IPS-18a (cell line): ENCODE measurements around the gene ZNF593OS.

Experiments used
- H3K27ac ChIP-seq: one replicate; pipeline ENCODE4 v1.5.1; 2013; ENCODE audit warnings: low read length
- H3K27me3 ChIP-seq: one replicate; pipeline ENCODE4 v1.6.1; 2013; ENCODE audit warnings: mild to moderate bottlenecking, low read length; ENCODE audit not compliant: control insufficient read depth, insufficient read depth
- H3K36me3 ChIP-seq: one replicate; pipeline ENCODE4 v1.6.1; 2013; ENCODE audit warnings: low read depth, low read length; ENCODE audit not compliant: control insufficient read depth
- H3K4me1 ChIP-seq: one replicate; pipeline ENCODE4 v1.6.1; 2013; ENCODE audit warnings: low read depth, low read length; ENCODE audit not compliant: control insufficient read depth
- H3K4me3 ChIP-seq: one replicate; pipeline ENCODE4 v1.5.1; 2013; ENCODE audit warnings: low read length
- H3K9ac ChIP-seq: one replicate; pipeline ENCODE4 v1.6.1; 2013; ENCODE audit warnings: mild to moderate bottlenecking, low read length, moderate library complexity
- H3K9me3 ChIP-seq: one replicate; pipeline ENCODE4 v1.6.1; 2013; ENCODE audit warnings: low read depth, low read length; ENCODE audit not compliant: control insufficient read depth

Gene ZNF593OS

GRCh38 chr1:26181586-26182382, 10.2 kb upstream of the ZNF593OS start:
- Histone ChIP-seq H3K36me3 (no peaks in the 10 kb centered on the region), H3K27me3 (no peaks in the 10 kb centered on the region), H3K4me3 (no peak overlapping the region), H3K9me3 (no peaks in the 10 kb centered on the region), H3K9ac (no peak overlapping the region), H3K27ac (no peak overlapping the region), H3K4me1 (no peaks in the 10 kb centered on the region)

- Histone ChIP-seq H3K4me1 (no peaks in the 10 kb centered on the region), H3K9ac (no peak overlapping the region), H3K27me3 (no peaks in the 10 kb centered on the region), H3K4me3 (no peak overlapping the region), H3K27ac (no peak overlapping the region), H3K9me3 (no peaks in the 10 kb centered on the region), H3K36me3 (no peaks in the 10 kb centered on the region)
Observed at GRCh38 chr1:26180010-26180506, 8.4 kb upstream of the ZNF593OS start.

GRCh38 chr1:26177182-26177684, 5.6 kb upstream of the ZNF593OS start, which contains the start of gene CNKSR1:
TSS of gene CNKSR1 (plus strand) at chr1:26177491. CDS start at chr1:26177548, 57 bp downstream.
- Histone ChIP-seq H3K4me3 (peak within 1 kb of the TSS; percentile 42), H3K27ac (no peak within 1 kb of the TSS), H3K9me3 (no peaks in the 10 kb centered on the region), H3K27me3 (no peaks in the 10 kb centered on the region), H3K4me1 (no peaks in the 10 kb centered on the region), H3K36me3 (no peaks in the 10 kb centered on the region), H3K9ac (no peak within 1 kb of the TSS)

- H3K4me1 ChIP-seq: peaks cover 2% of the 10 kb centered on the region
- H3K36me3 ChIP-seq: no peaks in the 10 kb centered on the region
- H3K27ac ChIP-seq: no peak overlapping the region
- no peaks in the 10 kb centered on the region for H3K27me3 ChIP-seq
- H3K4me3 ChIP-seq: no peak overlapping the region
- H3K9ac ChIP-seq: no peak overlapping the region
- no peaks in the 10 kb centered on the region for H3K9me3 ChIP-seq
Observed at GRCh38 chr1:26175346-26175745, 3.7 kb upstream of the ZNF593OS start.

GRCh38 chr1:26170472-26170821, 1.2 kb downstream of the ZNF593OS start:
- H3K4me3 ChIP-seq: peak overlapping the region; percentile 79
- no peaks in the 10 kb centered on the region for H3K36me3 ChIP-seq
- peaks cover 11% of the 10 kb centered on the region for H3K4me1 ChIP-seq
- H3K9ac ChIP-seq: peak overlapping the region; percentile 76
- no peaks in the 10 kb centered on the region for H3K9me3 ChIP-seq
- peaks cover 13% of the 10 kb centered on the region for H3K27me3 ChIP-seq
- H3K27ac ChIP-seq: no peak overlapping the region

GRCh38 chr1:26169669-26170471, 1.8 kb downstream of the ZNF593OS start, which contains the start of gene ZNF593:
TSS of gene ZNF593 (plus strand) at chr1:26169908. CDS start at chr1:26169984, 76 bp downstream.
- Histone ChIP-seq H3K27ac (peak within 1 kb of the TSS; percentile 30), H3K36me3 (no peaks in the 10 kb centered on the region), H3K4me1 (peaks cover 16% of the 10 kb centered on the region), H3K9me3 (no peaks in the 10 kb centered on the region), H3K4me3 (peak within 1 kb of the TSS; percentile 79), H3K27me3 (peaks cover 19% of the 10 kb centered on the region), H3K9ac (peak within 1 kb of the TSS; percentile 76)

- peak overlapping the region; percentile 20 for H3K9ac ChIP-seq
- peak overlapping the region; percentile 79 for H3K4me3 ChIP-seq
- H3K9me3 ChIP-seq: no peaks in the 10 kb centered on the region
- no peaks in the 10 kb centered on the region for H3K36me3 ChIP-seq
- H3K27ac ChIP-seq: no peak overlapping the region
- H3K27me3 ChIP-seq: peaks cover 25% of the 10 kb centered on the region
- peaks cover 19% of the 10 kb centered on the region for H3K4me1 ChIP-seq
Observed at GRCh38 chr1:26169198-26169554, 2.5 kb downstream of the ZNF593OS start.

GRCh38 chr1:26168410-26169197, 3.0 kb downstream of the ZNF593OS start, which contains the start of gene C1orf232:
TSS of gene C1orf232 (minus strand) at chr1:26168963. CDS start at chr1:26168499, 464 bp downstream.
- H3K27ac ChIP-seq: peak within 1 kb of the TSS; percentile 30
- peaks cover 19% of the 10 kb centered on the region for H3K4me1 ChIP-seq
- no peaks in the 10 kb centered on the region for H3K36me3 ChIP-seq
- H3K4me3 ChIP-seq: peak within 1 kb of the TSS; percentile 79
- H3K27me3 ChIP-seq: peaks cover 30% of the 10 kb centered on the region
- H3K9me3 ChIP-seq: no peaks in the 10 kb centered on the region
- peak within 1 kb of the TSS; percentile 76 for H3K9ac ChIP-seq

GRCh38 chr1:26166719-26167281, 4.8 kb downstream of the ZNF593OS start:
- Histone ChIP-seq H3K9ac (no peak overlapping the region), H3K27ac (no peak overlapping the region), H3K4me3 (no peak overlapping the region), H3K9me3 (no peaks in the 10 kb centered on the region), H3K4me1 (peaks cover 19% of the 10 kb centered on the region), H3K27me3 (peaks cover 49% of the 10 kb centered on the region), H3K36me3 (no peaks in the 10 kb centered on the region)

- no peak overlapping the region for H3K27ac ChIP-seq
- peak overlapping the region; percentile 24 for H3K9ac ChIP-seq
Observed at GRCh38 chr1:26164861-26165842, 6.5 kb downstream of the ZNF593OS start.

More at GRCh38 chr1:26164861-26165842, 6.5 kb downstream of the ZNF593OS start:
- H3K36me3 ChIP-seq: no peaks in the 10 kb centered on the region
- H3K4me1 ChIP-seq: peaks cover 23% of the 10 kb centered on the region
- H3K9me3 ChIP-seq: no peaks in the 10 kb centered on the region
- peak overlapping the region; percentile 55 for H3K4me3 ChIP-seq
- peaks cover 65% of the 10 kb centered on the region for H3K27me3 ChIP-seq
